ENCODE data around the gene GRID1.
A peak's percentile ranks its signal among the peaks of the same experiment; 100 is the strongest.

The GRID1 gene

GRCh38 chr10:86284355-86285105 lies 82.1 kb downstream of the GRID1 start:
- H3K36me3 ChIP-seq: no peaks in the 10 kb centered on the region
- no peaks in the 10 kb centered on the region for H4K20me1 ChIP-seq
- peak overlapping the region; percentile 85 for H3K4me2 ChIP-seq
- peaks cover 15% of the 10 kb centered on the region for H3K9me3 ChIP-seq
- no peak overlapping the region for H3K9ac ChIP-seq
- H3K27ac ChIP-seq: no peak overlapping the region; the same call in 1 of the 2 replicates
- TF ChIP-seq Cebpa-rat (IDR thresholded peaks at IDR 0.05): no peak
- no peaks in the 10 kb centered on the region for H3K27me3 ChIP-seq
- H3K4me3 ChIP-seq: no peak overlapping the region
- peaks cover 58% of the 10 kb centered on the region for H3K4me1 ChIP-seq

DNA sequence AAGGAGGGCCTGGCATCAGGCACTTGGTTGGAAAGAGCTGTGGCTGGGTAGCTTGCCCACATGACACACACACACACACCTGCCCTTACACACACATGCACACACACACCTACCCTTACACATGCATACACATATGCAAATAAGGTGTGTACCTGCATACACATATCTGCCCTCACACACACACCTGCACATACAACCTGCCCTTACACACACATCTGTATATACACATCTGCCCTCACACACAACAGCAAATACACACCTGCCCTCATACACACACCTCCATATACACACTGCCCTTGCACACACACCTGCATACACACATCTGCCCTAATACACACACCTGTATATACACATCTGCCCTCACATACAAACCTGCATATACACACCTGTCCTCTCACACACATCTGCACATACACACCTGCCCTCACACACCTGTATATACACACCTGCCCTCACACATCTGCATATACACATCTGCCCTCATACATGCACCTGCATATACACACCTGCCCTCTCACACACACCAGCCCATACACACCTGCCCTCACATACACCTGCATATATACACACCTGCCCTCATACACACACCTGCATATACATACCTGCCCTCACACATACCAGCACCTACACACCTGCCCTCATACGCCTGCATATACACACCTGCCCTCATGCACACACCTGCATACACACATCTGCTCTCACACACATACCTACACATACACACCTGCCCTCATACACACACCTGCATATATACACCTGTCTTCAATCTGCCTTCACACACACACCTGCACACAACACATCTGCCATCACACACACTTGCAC lies 82.9 kb downstream of the GRID1 start:
- H3K27me3 ChIP-seq: no peaks in the 10 kb centered on the region
- peak overlapping the region; percentile 85 for H3K4me2 ChIP-seq
- no peak for TF ChIP-seq Cebpa-rat (IDR thresholded peaks at IDR 0.05)

GRCh38 chr10:86282664-86283465 lies 83.7 kb downstream of the GRID1 start:
- Histone ChIP-seq H3K4me3 (no peak overlapping the region), H3K27ac (no peak overlapping the region), H3K4me1 (peaks cover 41% of the 10 kb centered on the region), H3K4me2 (no peak overlapping the region), H4K20me1 (no peaks in the 10 kb centered on the region), H3K9me3 (peaks cover 26% of the 10 kb centered on the region), H3K9ac (no peak overlapping the region), H3K36me3 (no peaks in the 10 kb centered on the region), H3K27me3 (no peaks in the 10 kb centered on the region)
- TF ChIP-seq Cebpa-rat (IDR thresholded peaks at IDR 0.05): no peak

More for the DNA sequence above, 82.9 kb downstream of the GRID1 start:
- Histone ChIP-seq H4K20me1 (no peaks in the 10 kb centered on the region), H3K4me3 (no peak overlapping the region), H3K4me1 (peaks cover 50% of the 10 kb centered on the region), H3K27ac (no peak overlapping the region), H3K9ac (no peak overlapping the region), H3K36me3 (no peaks in the 10 kb centered on the region), H3K9me3 (peaks cover 24% of the 10 kb centered on the region)

DNA sequence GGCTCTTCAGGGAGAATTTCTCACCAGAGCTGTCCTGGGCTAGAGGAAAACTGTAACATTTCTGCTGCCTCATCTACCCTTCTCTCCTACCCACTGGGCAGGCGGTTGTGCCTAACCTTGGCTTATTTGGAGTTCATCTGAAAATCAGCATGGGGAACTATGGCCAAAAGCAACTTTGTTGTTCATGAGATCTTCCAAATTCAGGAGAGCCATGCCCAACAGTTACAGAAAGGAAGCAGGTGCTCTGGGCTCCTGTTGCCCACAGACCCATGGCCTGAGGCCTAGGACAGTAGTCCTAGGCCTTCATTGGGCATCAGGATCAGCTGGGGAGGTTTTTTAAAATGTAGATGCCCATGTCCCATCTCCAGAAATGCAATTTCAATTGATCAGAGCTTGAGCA lies 85.2 kb downstream of the GRID1 start:
- H3K9me3 ChIP-seq: peaks cover 37% of the 10 kb centered on the region
- H4K20me1 ChIP-seq: no peaks in the 10 kb centered on the region
- H3K4me2 ChIP-seq: no peak overlapping the region
- no peaks in the 10 kb centered on the region for H3K36me3 ChIP-seq
- no peaks in the 10 kb centered on the region for H3K27me3 ChIP-seq
- peaks cover 27% of the 10 kb centered on the region for H3K4me1 ChIP-seq
- H3K9ac ChIP-seq: no peak overlapping the region
- H3K4me3 ChIP-seq: no peak overlapping the region
- H3K27ac ChIP-seq: no peak overlapping the region
- no peak for TF ChIP-seq Cebpa-rat (IDR thresholded peaks at IDR 0.05)

DNA sequence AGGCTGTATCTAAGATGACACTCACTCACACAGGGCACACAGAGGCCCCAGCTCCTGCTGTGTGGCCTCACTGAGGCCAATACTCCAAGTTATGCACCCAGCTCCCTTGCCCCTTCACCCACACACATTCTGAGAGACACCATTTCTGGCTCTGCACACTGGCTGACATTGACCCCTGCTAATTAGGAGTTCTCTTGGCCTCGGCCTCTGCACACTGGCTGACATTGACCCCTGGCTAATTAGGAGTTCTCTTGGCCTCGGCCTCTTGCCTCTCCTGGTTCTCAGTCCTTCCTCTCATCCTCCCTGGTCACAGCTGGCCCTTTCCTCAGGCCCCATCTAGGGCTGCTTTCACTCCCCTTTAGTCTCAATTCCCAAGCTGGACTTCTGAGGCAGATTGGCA lies 97.3 kb downstream of the GRID1 start:
- Histone ChIP-seq H3K4me2 (no peak overlapping the region), H3K9ac (no peak overlapping the region), H3K36me3 (no peaks in the 10 kb centered on the region), H4K20me1 (no peaks in the 10 kb centered on the region), H3K9me3 (peaks cover 14% of the 10 kb centered on the region), H3K27ac (no peak overlapping the region), H3K27me3 (no peaks in the 10 kb centered on the region; the same call in 1 of the 2 replicates), H3K4me1 (peaks cover 21% of the 10 kb centered on the region), H3K4me3 (no peak overlapping the region)
- no peak for TF ChIP-seq Cebpa-rat (IDR thresholded peaks at IDR 0.05)

GRCh38 chr10:86267286-86268195 lies 99.1 kb downstream of the GRID1 start:
- H3K4me1 ChIP-seq: peaks cover 21% of the 10 kb centered on the region
- H3K27ac ChIP-seq: no peak overlapping the region
- H3K4me3 ChIP-seq: no peak overlapping the region
- H4K20me1 ChIP-seq: no peaks in the 10 kb centered on the region
- peaks cover 12% of the 10 kb centered on the region for H3K9me3 ChIP-seq
- no peaks in the 10 kb centered on the region; the same call in 1 of the 2 replicates for H3K27me3 ChIP-seq
- no peak overlapping the region for H3K9ac ChIP-seq
- H3K36me3 ChIP-seq: no peaks in the 10 kb centered on the region
- H3K4me2 ChIP-seq: 0 out of 2 replicates have a peak overlapping the region, but pooled peaks have one; percentile 21
- no peak for TF ChIP-seq Cebpa-rat (IDR thresholded peaks at IDR 0.05)

GRCh38 chr10:86266446-86267242 lies 100.0 kb downstream of the GRID1 start:
- no peaks in the 10 kb centered on the region for H3K36me3 ChIP-seq
- H3K4me2 ChIP-seq: peak overlapping the region; percentile 46
- no peak overlapping the region for H3K4me3 ChIP-seq
- H3K9me3 ChIP-seq: peaks cover 6% of the 10 kb centered on the region
- H3K27ac ChIP-seq: no peak overlapping the region
- peaks cover 28% of the 10 kb centered on the region for H3K4me1 ChIP-seq
- no peak for TF ChIP-seq Cebpa-rat (IDR thresholded peaks at IDR 0.05)
- H4K20me1 ChIP-seq: no peaks in the 10 kb centered on the region
- H3K9ac ChIP-seq: no peak overlapping the region
- no peaks in the 10 kb centered on the region; the same call in 1 of the 2 replicates for H3K27me3 ChIP-seq

GRCh38 chr10:86265895-86266259 lies 100.7 kb downstream of the GRID1 start:
- Histone ChIP-seq H3K36me3 (no peaks in the 10 kb centered on the region), H3K9ac (no peak overlapping the region), H3K27me3 (no peaks in the 10 kb centered on the region; the same call in 1 of the 2 replicates), H3K4me1 (peaks cover 28% of the 10 kb centered on the region), H4K20me1 (no peaks in the 10 kb centered on the region), H3K4me2 (no peak overlapping the region; the same call in 1 of the 2 replicates), H3K9me3 (peaks cover 2% of the 10 kb centered on the region), H3K4me3 (no peak overlapping the region), H3K27ac (no peak overlapping the region)
- TF ChIP-seq Cebpa-rat (IDR thresholded peaks at IDR 0.05): no peak

Measured in BLaER1 (cell line).